GM12878 (cell line): ENCODE measurements around the gene BEAN1. TPM values are rescaled to one million over a fixed set of nuclear protein-coding genes. Genes with fewer than 3 reads are reported as not detected.

ENCODE experiments used
- ATAC-seq: fragments of 200-7000 bp; cut with Tn5 transposase; 3 replicates; pipeline ENCODE4 v1.9.1; 2020; ENCODE audit warnings: mild to moderate bottlenecking, moderate library complexity
- BruUV-seq: library from RNA; stranded (reverse); fragments of 400-500 nt; replicated peaks from 2 replicates; lab custom pipeline; 2021; lab: Mats Ljungman, UMichigan
- CTCF ChIA-PET: fragments of 300-600 bp; sonication (Branson Sonifier 250); formaldehyde crosslinking; extraction: SDS; loops from one replicate; lab custom pipeline; 2021; ENCODE audit warnings: inconsistent platforms; lab: Yijun Ruan, JAX
- POLR2A ChIA-PET: fragments of 350-600 bp; formaldehyde crosslinking; extraction: SDS; loops from one replicate; lab custom pipeline; 2021; ENCODE audit warnings: inconsistent platforms; lab: Charles Lee
- RAD21 ChIA-PET: fragments of 300-600 bp; sonication (Branson Sonifier 250); formaldehyde crosslinking; loops from one replicate; lab custom pipeline; 2023; ENCODE audit warnings: antibody characterized with exemption; ENCODE audit not compliant: unreplicated experiment; lab: Charles Lee
- SMC1A ChIA-PET: fragments of 300-600 bp; sonication (Branson Sonifier 250); formaldehyde crosslinking; loops from one replicate; lab custom pipeline; 2023; ENCODE audit not compliant: unreplicated experiment, uncharacterized antibody; lab: Charles Lee
- DNase-seq: peaks from one replicate; pipeline ENCODE4 v3.0.0-alpha.2; 2011; ENCODE audit warnings: low read depth, low spot score
- FAIRE-seq: peaks from 3 replicates; lab custom pipeline; 2011; peaks lifted over from hg19 to GRCh38; lab: Jason Lieb, UNC
- H2AFZ ChIP-seq: 2 replicates; pipeline ENCODE4 v1.6.0; 2011; ENCODE audit warnings: low read depth, low read length, control low read depth; ENCODE audit not compliant: control insufficient read depth
- H3K27ac ChIP-seq: 2 replicates; pipeline ENCODE4 v1.5.1; 2011; ENCODE audit warnings: control low read depth; ENCODE audit not compliant: control insufficient read depth, insufficient read depth
- H3K27me3 ChIP-seq, 2 experiments: replicated peaks in 1 of 2; 2 replicates each; pipeline versions ENCODE4 v1.6.0 to v1.6.1; 2011; ENCODE audit warnings: low read length in 1 of 2; ENCODE audit not compliant: control insufficient read depth in 2 of 2, insufficient read depth in 2 of 2
- H3K36me3 ChIP-seq, 2 experiments: 2 replicates each; pipeline ENCODE4 v1.5.1; 2011; ENCODE audit warnings: low read length in 1 of 2; ENCODE audit not compliant: control insufficient read depth in 2 of 2, insufficient read depth in 2 of 2
- H3K4me1 ChIP-seq: 2 replicates; pipeline ENCODE4 v1.6.1; 2011; ENCODE audit warnings: mild to moderate bottlenecking, low read length, moderate library complexity, mixed read lengths; ENCODE audit not compliant: control insufficient read depth, insufficient read depth
- H3K4me2 ChIP-seq: 2 replicates; pipeline ENCODE4 v1.6.0; 2011; ENCODE audit warnings: control low read depth; ENCODE audit not compliant: control insufficient read depth, insufficient read depth
- H3K4me3 ChIP-seq: fragments of 200-600 bp; sonication (generic); 2 replicates; pipeline ENCODE4 v1.5.1; 2016
- H3K79me2 ChIP-seq: 2 replicates; pipeline ENCODE4 v1.6.0; 2011; ENCODE audit warnings: low read length; ENCODE audit not compliant: control insufficient read depth, insufficient read depth
- H3K9ac ChIP-seq: 2 replicates; pipeline ENCODE4 v1.8.0; 2011; ENCODE audit warnings: low read length, control low read depth, mixed read lengths; ENCODE audit not compliant: control insufficient read depth, insufficient read depth
- H3K9me3 ChIP-seq: replicated peaks from 3 replicates; pipeline ENCODE4 v1.5.1; 2011; ENCODE audit warnings: mild to moderate bottlenecking, low read length; ENCODE audit not compliant: control insufficient read depth, insufficient read depth
- H4K20me1 ChIP-seq: 2 replicates; pipeline ENCODE4 v1.6.0; 2011; ENCODE audit not compliant: control insufficient read depth, insufficient read depth
- MEF2A ChIP-seq: IDR thresholded peaks from 2 replicates; pipeline ENCODE4 v1.6.1; 2011; ENCODE audit warnings: low read depth, mild to moderate bottlenecking, low read length, moderate library complexity; ENCODE audit not compliant: insufficient read depth
- TCF7 ChIP-seq: IDR thresholded peaks from 2 replicates; pipeline ENCODE4 v1.6.1; 2014; ENCODE audit warnings: antibody characterized with exemption, borderline replicate concordance
- YY1 ChIP-seq: IDR thresholded peaks from 2 replicates; pipeline ENCODE4 v1.6.1; 2011; ENCODE audit warnings: low read depth, mild to moderate bottlenecking, low read length
- ZBTB11 ChIP-seq: fragments of 450-650 bp; formaldehyde crosslinking; IDR thresholded peaks from 2 replicates; pipeline ENCODE4 v1.5.0; 2022; ENCODE audit warnings: mild to moderate bottlenecking, missing genetic modification characterization
- WGBS: methylation state at CpG from one replicate; pipeline ENCODE4 v1.1.6; 2016; ENCODE audit warnings: low lambda C conversion rate; ENCODE audit not compliant: insufficient replicate concordance, insufficient coverage; ENCODE audit errors: missing lambda C conversion rate; 5-methylcytosine and 5-hydroxymethylcytosine counted together
- in situ Hi-C: fragments of 300-500 bp; cut with MboI; formaldehyde crosslinking; loops from 9 replicates; pipeline ENCODE4 v1.14.3; 2018; ENCODE audit warnings: mixed read lengths
- intact Hi-C: fragments of 100-400 bp; cut with micrococcal nuclease; formaldehyde crosslinking; loops from one replicate; pipeline ENCODE4 v1.14.2; 2022; ENCODE audit not compliant: unreplicated experiment
- polyA plus RNA-seq, 11 experiments: library from polyadenylated mRNA; depleted of rRNA in 4 of 11; unstranded in 6 of 11; stranded (reverse) in 5 of 11; fragments of >200 nt; fragmentation: Nextera tagmentation in 4 of 11; fragmentation: Illumina TruSeq in 1 of 11; extraction: Ambion mirVana in 4 of 11; extraction: Trizol in 1 of 11; gene quantifications; 1 replicate in 1 of 11; 2 replicates in 10 of 11; pipeline versions ENCODE4 v1.2.1 to v1.2.3, GENCODE V29; 2011 to 2016; ENCODE audit warnings: inconsistent platforms in 2 of 11, missing spikeins in 2 of 11, low read depth in 1 of 11
- total RNA-seq, 4 experiments: library from RNA; depleted of rRNA in 3 of 4; stranded (reverse); fragments of >200 nt in 3 of 4; fragmentation: Illumina TruSeq in 1 of 4; extraction: Trizol in 1 of 4; gene quantifications; 2 replicates each; pipeline versions ENCODE4 v1.2.1 to v1.2.3, GENCODE V29; 2013 to 2021
- TF ChIP-seq, protein P1 (sequence below): fragments of 450-650 bp; IDR thresholded peaks from 2 replicates; pipeline ENCODE4 v1.6.1; 2017; ENCODE audit warnings: mild to moderate bottlenecking, moderate library complexity
- TF ChIP-seq, protein P2 (sequence below): IDR thresholded peaks from 2 replicates; pipeline ENCODE4 v1.6.1; 2012; ENCODE audit warnings: low read depth, low read length, improper control_type of control experiment

BEAN1 gene
- total and polyA plus RNA-seq, 10 of the 15 experiments (the other 5 are each of a cell fraction or from before 2014, with no cell fraction given), result not detected

- Histone ChIP-seq H3K4me1 (no peaks in the 10 kb centered on the region), H3K4me2 (no peak overlapping the region), H4K20me1 (no peaks in the 10 kb centered on the region), H3K4me3 (no peak overlapping the region), H3K36me3 (no peaks in the 10 kb centered on the region), H2AFZ (no peak overlapping the region), H3K27me3 (peaks cover 0 to 3% of the 10 kb centered on the region in 2 experiments; a peak in 1 of 4 replicates), H3K9me3 (no peaks in the 10 kb centered on the region), H3K9ac (no peak overlapping the region), H3K27ac (no peak overlapping the region), H3K79me2 (no peaks in the 10 kb centered on the region)
- ChIA-PET POLR2A (interaction anchor here (1.1 to 1.2 kb wide), 2 partner anchors 43 to 46 kb away, joined by 3 to 5 read pairs; no protein-coding TSS in a partner anchor), RAD21 (interaction anchor here (0.8 to 2.8 kb wide), 10 partner anchors 14 to 113 kb away, joined by 3 to 25 read pairs (median 4); partner anchors contain the start of gene CKLF), CTCF (interaction anchor here (0.6 to 6.4 kb wide), 21 partner anchors 8 to 392 kb away, joined by 3 to 61 read pairs (median 4); no protein-coding TSS in a partner anchor), SMC1A (interaction anchor here (0.9 to 5.9 kb wide), 10 partner anchors 8 to 275 kb away, joined by 3 to 36 read pairs (median 5); partner anchors contain the start of gene DYNC1LI2)
- no peak for FAIRE-seq
- TF ChIP-seq TCF7 (no peak), ZBTB11 (no peak), MEF2A (no peak), YY1 (no peak)
- TF ChIP-seq, protein P1, sequence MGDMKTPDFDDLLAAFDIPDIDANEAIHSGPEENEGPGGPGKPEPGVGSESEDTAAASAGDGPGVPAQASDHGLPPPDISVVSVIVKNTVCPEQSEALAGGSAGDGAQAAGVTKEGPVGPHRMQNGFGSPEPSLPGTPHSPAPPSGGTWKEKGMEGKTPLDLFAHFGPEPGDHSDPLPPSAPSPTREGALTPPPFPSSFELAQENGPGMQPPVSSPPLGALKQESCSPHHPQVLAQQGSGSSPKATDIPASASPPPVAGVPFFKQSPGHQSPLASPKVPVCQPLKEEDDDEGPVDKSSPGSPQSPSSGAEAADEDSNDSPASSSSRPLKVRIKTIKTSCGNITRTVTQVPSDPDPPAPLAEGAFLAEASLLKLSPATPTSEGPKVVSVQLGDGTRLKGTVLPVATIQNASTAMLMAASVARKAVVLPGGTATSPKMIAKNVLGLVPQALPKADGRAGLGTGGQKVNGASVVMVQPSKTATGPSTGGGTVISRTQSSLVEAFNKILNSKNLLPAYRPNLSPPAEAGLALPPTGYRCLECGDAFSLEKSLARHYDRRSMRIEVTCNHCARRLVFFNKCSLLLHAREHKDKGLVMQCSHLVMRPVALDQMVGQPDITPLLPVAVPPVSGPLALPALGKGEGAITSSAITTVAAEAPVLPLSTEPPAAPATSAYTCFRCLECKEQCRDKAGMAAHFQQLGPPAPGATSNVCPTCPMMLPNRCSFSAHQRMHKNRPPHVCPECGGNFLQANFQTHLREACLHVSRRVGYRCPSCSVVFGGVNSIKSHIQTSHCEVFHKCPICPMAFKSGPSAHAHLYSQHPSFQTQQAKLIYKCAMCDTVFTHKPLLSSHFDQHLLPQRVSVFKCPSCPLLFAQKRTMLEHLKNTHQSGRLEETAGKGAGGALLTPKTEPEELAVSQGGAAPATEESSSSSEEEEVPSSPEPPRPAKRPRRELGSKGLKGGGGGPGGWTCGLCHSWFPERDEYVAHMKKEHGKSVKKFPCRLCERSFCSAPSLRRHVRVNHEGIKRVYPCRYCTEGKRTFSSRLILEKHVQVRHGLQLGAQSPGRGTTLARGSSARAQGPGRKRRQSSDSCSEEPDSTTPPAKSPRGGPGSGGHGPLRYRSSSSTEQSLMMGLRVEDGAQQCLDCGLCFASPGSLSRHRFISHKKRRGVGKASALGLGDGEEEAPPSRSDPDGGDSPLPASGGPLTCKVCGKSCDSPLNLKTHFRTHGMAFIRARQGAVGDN, result no peak
- TF ChIP-seq, protein P2, sequence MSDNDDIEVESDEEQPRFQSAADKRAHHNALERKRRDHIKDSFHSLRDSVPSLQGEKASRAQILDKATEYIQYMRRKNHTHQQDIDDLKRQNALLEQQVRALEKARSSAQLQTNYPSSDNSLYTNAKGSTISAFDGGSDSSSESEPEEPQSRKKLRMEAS, result no peak
- 35% methylated on average over 8 of the region's 8 CpGs for WGBS
- in situ Hi-C loops, result loop anchor here (5.0 kb wide), 1 partner anchor 69 kb away; no protein-coding TSS in a partner anchor
- peak; percentile 66 for ATAC-seq
- intact Hi-C loops, result no loop called here
- no peak for DNase-seq
- no TSS peak for BruUV-seq
These were observed 49.4 kb downstream of the BEAN1 start for GRCh38 chr16:66476328-66477027.
